Measurements from ENCODE around the gene THEMIS.
"Not testable (repeated sequence)": the region's sequence is repeated elsewhere in the genome, so short reads cannot be mapped to it uniquely, and the experiment has no call there.

The THEMIS gene

GRCh38 chr6:127914240-127914639, 13.4 kb upstream of the THEMIS start:
- DNase-seq: no peak

GRCh38 chr6:127912914-127913313, 12.1 kb upstream of the THEMIS start:
- no peak for DNase-seq

DNA sequence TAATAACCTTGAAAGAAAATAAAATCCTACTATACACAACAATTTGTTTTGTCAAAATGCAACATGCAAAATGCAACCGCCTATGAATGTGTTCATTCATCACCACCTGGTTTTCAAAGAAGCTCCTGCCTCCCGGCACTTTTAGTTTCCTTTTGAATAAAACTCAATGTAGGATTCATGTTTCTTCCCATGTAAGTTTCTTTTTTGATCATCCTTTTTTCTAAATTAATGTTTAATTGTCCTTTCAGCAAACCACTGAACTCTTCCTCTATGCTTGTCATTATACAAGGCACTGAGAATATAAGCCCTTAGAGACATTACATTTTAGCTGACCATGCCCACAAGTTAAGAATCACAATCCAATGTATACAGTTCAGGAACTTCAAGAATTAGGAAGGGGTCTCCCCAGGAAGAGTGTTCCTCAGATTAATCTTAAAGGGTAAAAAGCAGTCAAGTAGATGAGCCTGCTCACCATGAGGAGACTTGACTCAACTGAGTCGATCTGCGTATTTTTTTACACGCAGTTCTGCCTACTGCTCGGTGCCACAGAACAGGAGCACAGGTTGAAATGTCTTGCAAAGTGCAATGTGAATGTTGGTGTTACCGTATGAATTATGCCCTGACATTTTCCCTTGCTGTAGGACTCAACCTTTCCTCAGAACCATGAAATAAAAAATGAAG, 7.2 kb upstream of the THEMIS start:
- no peak for DNase-seq

DNA sequence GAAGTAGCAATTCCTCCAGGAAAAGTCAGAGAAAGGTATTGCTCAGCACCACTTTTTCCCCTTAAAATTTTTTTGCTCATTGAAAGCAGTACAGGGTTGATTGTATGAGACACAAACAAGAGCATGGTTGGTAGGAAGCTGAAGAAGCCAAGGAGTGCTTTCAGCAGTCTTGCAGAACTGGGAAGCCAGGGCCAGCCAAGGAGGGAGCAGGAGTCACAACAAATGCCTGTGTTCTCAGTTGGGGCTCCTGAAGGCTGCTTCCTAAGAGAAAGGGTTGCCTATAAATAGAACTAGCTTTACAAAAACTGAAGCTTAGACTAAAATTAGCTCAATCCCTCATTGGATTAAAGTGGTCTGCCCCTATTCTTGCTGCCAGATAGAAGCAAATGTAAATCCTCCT, 3.3 kb upstream of the THEMIS start:
- DNase-seq: no peak

- DNase-seq: peak; percentile 17
These were observed 2.1 kb upstream of the THEMIS start for GRCh38 chr6:127902933-127903332.

DNA sequence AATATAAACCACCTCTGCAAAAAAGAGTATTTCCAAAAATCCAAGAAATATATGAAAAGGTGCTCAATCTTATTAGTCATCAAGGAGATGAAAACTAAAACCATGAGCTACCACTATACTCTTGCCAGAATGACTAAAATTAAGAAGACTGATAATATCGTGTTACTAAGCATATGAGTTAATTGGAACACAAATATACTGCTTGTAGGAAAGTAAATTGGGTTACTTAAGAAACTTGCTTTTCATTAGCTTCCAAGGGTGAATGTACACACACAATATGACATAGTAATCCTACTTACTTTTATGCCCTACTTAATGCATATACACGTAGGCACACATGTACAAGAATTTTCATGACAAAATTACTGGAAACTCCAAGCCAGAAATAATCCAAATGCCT, 3.4 kb downstream of the THEMIS start:
- no peak for DNase-seq

DNA sequence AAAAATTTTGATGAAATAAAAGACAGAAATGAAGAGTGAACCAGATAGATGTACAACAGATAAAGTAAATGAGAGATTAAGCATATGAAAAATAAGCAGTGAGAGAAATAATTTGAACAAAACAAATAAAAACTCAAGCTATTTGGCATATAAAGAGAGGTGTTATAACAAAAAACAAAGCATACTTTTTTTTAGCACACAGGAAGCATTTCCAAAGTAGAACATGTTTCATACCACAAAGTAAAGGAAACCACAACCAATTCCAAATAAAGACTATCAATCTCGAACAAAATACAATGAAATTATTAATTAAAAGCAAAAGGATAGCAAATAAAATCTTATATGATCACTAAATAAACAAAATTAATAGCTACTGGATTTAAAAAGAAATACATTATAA, 6.8 kb downstream of the THEMIS start:
- no peak for DNase-seq

- no peak for DNase-seq
These were observed 7.3 kb downstream of the THEMIS start for GRCh38 chr6:127893541-127893940.

DNA sequence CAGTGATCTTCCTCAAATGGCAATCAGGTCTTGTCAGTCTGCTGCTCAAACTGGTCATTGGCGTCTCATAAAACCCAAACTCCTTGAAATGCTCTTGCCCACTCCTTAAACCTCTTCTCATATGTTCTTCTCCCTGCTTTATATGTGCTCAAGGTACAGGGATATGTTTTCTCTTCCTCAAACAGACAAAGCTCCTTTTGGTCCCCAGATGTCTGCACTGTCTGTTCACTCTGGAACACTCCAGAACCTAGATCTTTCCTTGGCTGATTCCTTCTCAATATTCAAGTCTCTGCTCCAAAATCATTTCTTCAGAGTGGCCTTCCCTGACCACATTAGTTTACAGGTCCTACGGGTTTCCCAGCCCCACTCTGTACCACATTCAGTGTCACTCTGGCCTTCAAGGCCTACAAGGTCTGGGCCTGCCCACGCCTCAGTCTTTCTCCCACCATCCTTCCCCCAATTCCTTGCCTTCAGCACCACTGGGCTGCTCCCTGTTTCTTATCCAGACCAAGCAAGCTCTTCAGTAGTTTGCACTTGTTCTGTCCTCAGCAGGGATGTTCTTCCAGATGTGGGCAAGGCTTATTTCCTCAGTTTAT, 9.0 kb downstream of the THEMIS start:
- DNase-seq: no peak

GRCh38 chr6:127886603-127887002, 14.3 kb downstream of the THEMIS start:
- DNase-seq: no peak

GRCh38 chr6:127884134-127884533, 16.7 kb downstream of the THEMIS start:
- DNase-seq: no peak

GRCh38 chr6:127881949-127882348, 18.9 kb downstream of the THEMIS start:
- not testable (repeated sequence) for DNase-seq

DNA sequence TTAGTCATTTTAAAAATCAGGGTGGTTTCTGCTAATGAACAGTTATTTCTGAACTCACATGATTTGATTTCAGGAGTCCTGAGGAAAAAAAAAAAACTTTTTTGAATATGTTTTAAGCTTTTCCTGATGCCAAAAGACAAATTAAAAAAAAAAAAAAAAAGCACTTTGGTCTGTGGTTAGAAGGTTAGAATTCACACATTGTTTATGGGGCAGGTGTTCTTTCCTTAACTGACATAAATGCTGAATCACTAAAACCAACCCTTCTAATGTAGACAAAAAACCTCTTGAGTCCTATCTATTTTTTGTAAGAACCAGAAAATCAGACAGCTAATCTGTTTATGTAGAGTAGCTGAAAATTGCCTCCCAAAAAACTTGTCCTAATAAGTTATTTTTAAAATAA, 20.4 kb downstream of the THEMIS start:
- DNase-seq: no peak

GRCh38 chr6:127879685-127880084, 21.2 kb downstream of the THEMIS start:
- peak; percentile 24 for DNase-seq

GRCh38 chr6:127878115-127878514, 22.7 kb downstream of the THEMIS start:
- DNase-seq: no peak

DNA sequence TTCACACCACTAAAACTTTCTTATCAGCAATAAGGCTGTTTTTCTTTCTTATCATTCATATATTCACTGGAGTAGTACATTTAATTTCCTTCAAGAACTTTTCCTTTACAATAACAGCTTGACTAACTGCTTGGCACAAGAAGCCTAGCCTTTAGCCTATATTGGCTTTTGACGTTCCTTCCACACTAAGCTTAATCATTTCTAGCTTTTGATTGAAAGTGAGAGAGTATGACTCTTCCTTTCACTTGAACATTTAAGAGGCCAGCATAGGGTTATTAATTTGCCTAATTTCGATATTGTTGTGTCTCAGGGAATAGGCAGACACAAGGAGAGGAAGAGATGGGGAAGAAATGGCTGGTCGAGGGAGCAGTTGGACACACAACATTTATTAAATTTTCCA, 23.6 kb downstream of the THEMIS start:
- no peak for DNase-seq

GRCh38 chr6:127869772-127870404, 31.0 kb downstream of the THEMIS start:
- no peak for DNase-seq

DNA sequence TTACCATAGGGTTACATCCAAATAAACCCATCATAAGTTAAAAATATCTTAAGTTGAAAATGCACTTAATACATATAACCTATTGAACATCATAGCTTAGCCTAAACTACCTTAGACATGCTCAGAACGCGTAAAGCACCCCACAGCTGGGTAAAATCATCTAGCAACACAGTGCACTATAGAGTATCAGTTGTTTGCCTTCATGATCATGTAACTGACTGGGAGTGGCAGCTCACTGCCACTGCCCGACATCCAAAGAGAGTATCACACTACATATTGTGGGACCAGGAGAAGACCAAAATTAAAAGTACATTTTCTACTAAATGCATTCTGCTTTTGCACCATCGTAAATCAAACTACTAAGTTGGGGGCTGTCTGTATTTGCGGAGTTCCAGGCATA, 31.7 kb downstream of the THEMIS start:
- no peak for DNase-seq

DNA sequence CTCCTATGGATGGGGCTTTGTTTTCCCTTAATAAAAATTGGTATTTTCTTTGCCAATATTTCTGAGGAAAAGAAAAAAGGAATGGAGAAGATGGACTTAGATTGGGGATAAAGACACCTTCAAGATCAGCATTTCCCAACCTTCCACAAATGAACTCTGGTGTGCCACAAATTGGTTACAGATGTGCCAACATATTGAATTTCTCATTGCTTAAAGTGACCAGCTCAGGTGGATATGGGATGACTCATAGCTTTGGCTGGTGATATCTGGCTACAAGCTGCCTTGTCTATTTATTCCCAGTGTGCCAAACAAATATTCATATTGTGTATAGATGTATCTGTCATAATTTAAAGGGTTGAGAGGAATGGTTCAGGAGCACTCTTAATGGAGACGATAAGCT, 32.5 kb downstream of the THEMIS start:
- no peak for DNase-seq

- no peak for DNase-seq
These were observed 34.1 kb downstream of the THEMIS start for GRCh38 chr6:127866766-127867165.

DNA sequence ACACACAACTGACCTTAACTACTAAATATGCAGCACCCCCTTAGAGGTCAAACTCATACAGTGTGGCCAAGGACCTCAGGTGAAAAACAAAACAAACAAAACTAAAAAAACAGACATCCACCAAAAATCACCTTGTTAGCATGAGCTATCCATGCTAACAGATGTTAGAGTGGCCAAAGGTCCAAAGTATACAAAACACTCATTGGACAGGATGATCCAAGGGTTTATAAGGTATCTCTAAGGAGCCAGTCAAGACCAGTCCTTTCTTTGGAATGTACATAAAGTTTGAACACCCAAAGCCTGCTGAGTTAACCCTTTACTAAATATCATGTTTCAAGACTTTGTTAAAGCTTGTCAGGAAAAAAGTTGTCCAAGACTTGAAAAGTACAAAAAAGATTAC, 35.8 kb downstream of the THEMIS start:
- no peak for DNase-seq

GRCh38 chr6:127864701-127865100, 36.2 kb downstream of the THEMIS start:
- no peak for DNase-seq

DNA sequence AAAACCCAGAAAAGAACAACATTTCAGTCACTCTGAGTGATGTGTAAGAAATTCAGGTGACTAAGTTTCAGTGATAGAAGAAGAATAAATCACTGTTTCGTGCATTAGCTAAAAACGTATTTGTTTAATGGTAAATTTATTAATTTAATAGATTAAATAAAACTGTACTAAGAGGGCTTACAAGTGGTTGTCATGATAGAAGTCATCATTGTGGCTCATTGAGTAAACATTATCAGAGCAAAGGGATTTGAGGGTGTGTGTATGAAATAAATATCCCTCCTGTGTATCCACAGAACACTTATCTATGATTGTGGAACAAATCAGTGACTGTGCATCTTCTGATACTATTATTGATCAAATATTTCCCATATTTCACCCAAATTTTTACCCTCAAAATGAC, 40.1 kb downstream of the THEMIS start:
- no peak for DNase-seq

- DNase-seq: no peak
These were observed 40.9 kb downstream of the THEMIS start for GRCh38 chr6:127859956-127860355.
